Neutrophil (primary cell): Measurements from ENCODE around the gene SETD1A.
"Not testable (repeated sequence)": the region's sequence is repeated elsewhere in the genome, so short reads cannot be mapped to it uniquely, and the experiment has no call there.

ENCODE experiments used
- H3K27ac ChIP-seq: fragments of 200-600 bp; sonication (generic); 2 replicates; pipeline ENCODE4 v1.5.1; 2016; ENCODE audit warnings: mild to moderate bottlenecking, moderate library complexity
- H3K27me3 ChIP-seq: fragments of 200-600 bp; sonication (generic); 2 replicates; pipeline ENCODE4 v1.6.0; 2016; ENCODE audit warnings: mild to moderate bottlenecking
- H3K36me3 ChIP-seq: fragments of 200-600 bp; sonication (generic); 2 replicates; pipeline ENCODE4 v1.5.1; 2017
- H3K4me1 ChIP-seq, 2 experiments: fragments of 200-600 bp in 1 of 2; sonication (generic) in 1 of 2; 1 replicate in 1 of 2; 2 replicates in 1 of 2; pipeline versions ENCODE4 v1.5.1 to v1.6.1; 2013 to 2016; ENCODE audit warnings: low read depth in 1 of 2, low read length in 1 of 2, mild to moderate bottlenecking in 1 of 2, moderate library complexity in 1 of 2; ENCODE audit not compliant: control insufficient read depth in 1 of 2, insufficient read depth in 1 of 2
- H3K4me3 ChIP-seq, 2 experiments: fragments of 200-600 bp in 1 of 2; sonication (generic) in 1 of 2; 1 replicate in 1 of 2; 2 replicates in 1 of 2; pipeline ENCODE4 v1.5.1; 2013 to 2016; ENCODE audit warnings: low read depth in 1 of 2, low read length in 1 of 2, mild to moderate bottlenecking in 1 of 2, moderate library complexity in 1 of 2
- H3K9me3 ChIP-seq: fragments of 200-600 bp; sonication (generic); 2 replicates; pipeline ENCODE4 v1.5.1; 2016
- CTCF ChIP-seq: fragments of 200-600 bp; sonication (generic); IDR thresholded peaks from 2 replicates; pipeline ENCODE4 v1.5.1; 2016; ENCODE audit warnings: antibody characterized with exemption

SETD1A gene

GRCh38 chr16:30931068-30931650 is 26.4 kb upstream of the SETD1A start:
- no peak overlapping the region for H3K27ac ChIP-seq
- H3K9me3 ChIP-seq, result no peaks in the 10 kb centered on the region

DNA sequence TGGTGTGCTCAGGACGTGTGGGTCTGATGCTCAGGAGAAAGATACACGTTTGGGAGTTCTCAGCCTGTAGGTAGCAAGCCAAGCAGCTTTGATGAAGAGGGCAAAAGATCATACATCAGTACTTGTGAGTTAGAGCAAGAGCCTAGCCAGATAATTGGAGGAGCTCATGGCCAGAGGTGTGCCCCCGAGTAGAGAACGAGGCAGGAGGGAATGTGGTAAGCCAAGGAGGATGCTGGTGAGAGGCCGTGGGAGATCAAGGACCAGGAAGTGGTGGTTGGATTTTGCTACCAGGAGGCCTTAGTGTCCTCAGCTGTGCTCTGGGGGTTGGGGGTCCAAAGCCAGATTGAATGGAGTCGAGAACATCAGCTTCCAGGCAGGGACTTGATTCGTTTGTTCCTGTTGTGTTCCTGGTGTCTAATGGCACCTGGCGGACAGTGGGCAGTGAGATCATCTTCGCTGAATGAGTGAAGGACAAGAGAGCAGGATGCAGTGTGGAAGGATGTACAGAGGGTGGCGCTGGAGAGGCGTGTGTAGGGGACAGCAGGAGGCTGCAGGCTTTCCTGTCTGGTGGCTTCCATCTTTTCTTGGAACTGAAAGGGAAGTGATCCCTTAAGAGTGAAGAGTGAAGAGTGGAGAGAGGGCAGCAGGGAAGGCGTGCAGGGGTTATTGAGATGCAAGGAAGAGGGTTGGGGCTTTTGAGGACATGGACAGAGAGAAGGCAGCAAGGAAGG is 22.6 kb upstream of the SETD1A start:
- TF ChIP-seq CTCF, result peak; percentile 60
- Histone ChIP-seq H3K9me3 (no peaks in the 10 kb centered on the region), H3K36me3 (peaks cover 21% of the 10 kb centered on the region), H3K4me3 (no peak overlapping the region), H3K27ac (no peak overlapping the region), H3K27me3 (no peaks in the 10 kb centered on the region), H3K4me1 (peaks cover 4 to 9% of the 10 kb centered on the region in 2 experiments)

More at GRCh38 chr16:30931068-30931650, 26.4 kb upstream of the SETD1A start:
- H3K4me3 ChIP-seq, result no peak overlapping the region
- H3K27me3 ChIP-seq, result no peaks in the 10 kb centered on the region
- TF ChIP-seq CTCF, result no peak
- H3K36me3 ChIP-seq, result peaks cover 31% of the 10 kb centered on the region
- H3K4me1 ChIP-seq, result no peaks in the 10 kb centered on the region

GRCh38 chr16:30937692-30938091 is 19.9 kb upstream of the SETD1A start:
- Histone ChIP-seq H3K27me3 (no peaks in the 10 kb centered on the region), H3K27ac (no peak overlapping the region), H3K4me3 (no peak overlapping the region), H3K9me3 (no peaks in the 10 kb centered on the region), H3K4me1 (peaks cover 16 to 21% of the 10 kb centered on the region in 2 experiments), H3K36me3 (no peaks in the 10 kb centered on the region)
- no peak for TF ChIP-seq CTCF

- not testable (repeated sequence) for H3K36me3 ChIP-seq, H3K27ac ChIP-seq, H3K9me3 ChIP-seq, H3K4me3 ChIP-seq, H3K27me3 ChIP-seq
- peaks cover 18 to 25% of the 10 kb centered on the region in 2 experiments for H3K4me1 ChIP-seq
Measured at GRCh38 chr16:30939571-30939970, 18.0 kb upstream of the SETD1A start.

- no peaks in the 10 kb centered on the region for H3K9me3 ChIP-seq
- peaks cover 41 to 47% of the 10 kb centered on the region in 2 experiments for H3K4me1 ChIP-seq
- no peaks in the 10 kb centered on the region for H3K27me3 ChIP-seq
- peak overlapping the region; percentile 50 for H3K27ac ChIP-seq
- no peaks in the 10 kb centered on the region for H3K36me3 ChIP-seq
- H3K4me3 ChIP-seq, result peak overlapping the region; percentile 18 to 46
- peak; percentile 99 for TF ChIP-seq CTCF
Measured at GRCh38 chr16:30941600-30942425, 15.7 kb upstream of the SETD1A start.

GRCh38 chr16:30942426-30942806 is 15.1 kb upstream of the SETD1A start:
- H3K27me3 ChIP-seq, result no peaks in the 10 kb centered on the region
- H3K4me3 ChIP-seq, result peak overlapping the region; percentile 18 to 46
- peak overlapping the region; percentile 50 for H3K27ac ChIP-seq
- no peaks in the 10 kb centered on the region for H3K36me3 ChIP-seq
- H3K4me1 ChIP-seq, result peaks cover 44 to 49% of the 10 kb centered on the region in 2 experiments
- no peak for TF ChIP-seq CTCF
- no peaks in the 10 kb centered on the region for H3K9me3 ChIP-seq
